Stomach (tissue), 9 donors: ENCODE results near the gene DCDC2B. TPM values are rescaled to one million over a fixed set of nuclear protein-coding genes. Genes with fewer than 3 reads are reported as not detected.

Experiments
- DNase-seq, 2 donors: peaks; one replicate each; pipeline versions ENCODE4 v3.0.0 to v3.0.0-alpha.2; 2013 to 2019
- H3K27ac ChIP-seq, 5 donors: fragments of 200-600 bp in 4 of 5; sonication (generic) in 4 of 5; one replicate each; pipeline ENCODE4 v1.5.1; 2013 to 2019; ENCODE audit warnings: mild to moderate bottlenecking in 1 of 5, moderate library complexity in 1 of 5
- H3K27me3 ChIP-seq, 3 donors: fragments of 200-600 bp; sonication (generic); one replicate each; pipeline ENCODE4 v1.5.1; 2017 to 2019; ENCODE audit warnings: mixed run types in 1 of 3
- H3K36me3 ChIP-seq, 4 donors: fragments of 200-600 bp; sonication (generic); 1 replicate in 3 of 4; 2 replicates in 1 of 4; pipeline ENCODE4 v1.5.1; 2016 to 2019
- H3K4me1 ChIP-seq, 4 donors: fragments of 200-600 bp; sonication (generic); one replicate each; pipeline ENCODE4 v1.5.1; 2016 to 2019
- H3K4me3 ChIP-seq, 4 donors: fragments of 200-600 bp; sonication (generic) in 3 of 4; one replicate each; pipeline ENCODE4 v1.5.1; 2016 to 2019; ENCODE audit warnings: mild to moderate bottlenecking in 1 of 4
- H3K9me3 ChIP-seq, 4 donors: fragments of 200-600 bp; sonication (generic); one replicate each; pipeline ENCODE4 v1.5.1; 2016 to 2019
- EP300 ChIP-seq: sonication (generic); formaldehyde crosslinking; IDR thresholded peaks from one replicate; pipeline ENCODE4 v1.6.1; 2017; ENCODE audit warnings: antibody characterized with exemption
- POLR2A ChIP-seq, 4 donors: fragments of 450-650 bp; IDR thresholded peaks; one replicate each; pipeline ENCODE4 v1.6.1; 2016; ENCODE audit warnings: antibody characterized with exemption in 4 of 4, control low read depth in 2 of 4, mild to moderate bottlenecking in 1 of 4, moderate library complexity in 1 of 4
- POLR2AphosphoS5 ChIP-seq, 3 donors: sonication (generic); formaldehyde crosslinking; IDR thresholded peaks; one replicate each; pipeline ENCODE4 v1.6.1; 2016; ENCODE audit warnings: antibody characterized with exemption in 3 of 3
- WGBS, 5 donors: extraction: QIAGEN DNeasy Blood & Tissue Kit in 3 of 5; methylation state at CpG; one replicate each; pipeline versions ENCODE4 v1.1.5 to v1.1.7; 2013 to 2018; 5-methylcytosine and 5-hydroxymethylcytosine counted together
- intact Hi-C: fragments of 100-400 bp; cut with DNase I; formaldehyde crosslinking; loops from one replicate; pipeline ENCODE4 v1.15.1; 2023; ENCODE audit warnings: low total_unique reads
- polyA plus RNA-seq, 3 donors: library from polyadenylated mRNA; stranded (reverse); fragments of 200-250 nt; gene quantifications; one replicate each; pipeline ENCODE4 v1.2.3, GENCODE V29; 2013
- total RNA-seq, 5 donors: library from RNA; depleted of rRNA; stranded (reverse); fragments of >200 nt; gene quantifications; one replicate each; pipeline versions ENCODE4 v1.1.0 to v1.2.3, GENCODE V29; 2014 to 2016
- TF ChIP-seq, protein P1 (sequence below), 7 experiments: fragments of 450-650 bp in 4 of 7; fragments of 200-600 bp in 3 of 7; sonication (generic) in 3 of 7; IDR thresholded peaks; one replicate each; pipeline ENCODE4 v1.5.1; 2016 to 2019; ENCODE audit warnings: antibody characterized with exemption in 7 of 7, control low read depth in 2 of 7, mild to moderate bottlenecking in 1 of 7
- donor health status: healthy with polysubstance abuse.
- donor health status: Bipolar disorder and iron deficiency.
- donor health status: healthy.

Gene DCDC2B
- total and polyA plus RNA-seq, 8 donors = not detected

GRCh38 chr1:32200226-32201010, 8.5 kb upstream of the DCDC2B start, which contains the start of gene CCDC28B:
TSS of gene CCDC28B (plus strand) at chr1:32200595. CDS start at chr1:32201936, 1,341 bp downstream.
- TF ChIP-seq POLR2A (IDR thresholded peaks at IDR 0.05) (no peak), POLR2AphosphoS5 (IDR thresholded peaks at IDR 0.05) (peak in 1 of 3 donors; percentile 18)
- H3K36me3 ChIP-seq = peaks cover 12 to 34% (median 30%) of the 10 kb centered on the region in 4 donors
- DNase-seq = peak; percentile 45 to 90
- H3K4me1 ChIP-seq = peaks cover 30 to 54% (median 43%) of the 10 kb centered on the region in 4 donors
- H3K27ac ChIP-seq = peak within 1 kb of the TSS; percentile 58 to 89 (median 84)
- H3K9me3 ChIP-seq = no peaks in the 10 kb centered on the region
- H3K4me3 ChIP-seq = peak within 1 kb of the TSS; percentile 57 to 71 (median 68)
- intact Hi-C loops = no loop called here
- 0 to 1% (median 1%) methylated on average over 25 to 34 of the region's 34 CpGs for WGBS, 5 donors
- H3K27me3 ChIP-seq = no peaks in the 10 kb centered on the region

DNA sequence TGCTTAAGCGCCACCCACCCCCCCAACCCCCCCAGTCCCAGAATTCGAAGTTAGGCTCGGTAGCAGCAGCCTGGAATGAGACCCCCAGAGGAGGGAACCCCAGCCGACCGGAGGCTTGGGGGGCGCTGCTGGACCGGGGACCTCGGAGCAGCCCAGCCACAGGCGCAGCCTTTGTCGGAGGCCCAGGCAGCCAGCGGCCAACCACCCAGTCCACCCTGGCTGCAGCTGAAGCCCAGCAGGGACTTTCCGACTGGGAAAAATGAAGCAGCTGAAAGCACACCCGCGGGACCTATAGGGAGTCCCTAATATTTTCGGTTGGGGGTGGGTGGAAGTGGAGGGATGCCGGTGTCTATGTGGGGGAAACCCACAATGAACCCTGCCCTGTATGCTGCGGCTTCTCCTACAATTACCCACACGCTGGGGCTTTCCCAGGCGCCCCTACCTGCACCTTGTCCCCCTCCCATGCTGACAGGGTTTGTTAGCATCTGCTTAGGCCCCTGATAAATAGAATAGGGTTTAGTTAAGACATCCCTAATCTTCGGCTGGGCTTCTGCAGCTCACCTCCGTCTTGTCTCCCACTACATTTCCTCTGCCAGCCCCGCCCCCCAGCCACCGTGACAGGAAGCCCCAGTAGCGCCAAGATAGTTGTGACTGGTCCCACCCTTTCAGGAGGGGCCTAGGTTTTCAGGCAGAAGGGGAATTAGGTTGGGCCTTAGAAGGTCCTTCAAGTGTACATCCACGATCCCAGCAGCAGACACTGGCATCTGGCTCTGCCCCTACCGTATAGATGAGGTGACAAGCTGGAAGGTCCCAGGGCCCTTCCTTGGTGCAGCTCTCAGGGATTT, 7.7 kb upstream of the DCDC2B start:
- no peaks in the 10 kb centered on the region for H3K27me3 ChIP-seq
- TF ChIP-seq POLR2A (IDR thresholded peaks at IDR 0.05) (no peak), POLR2AphosphoS5 (IDR thresholded peaks at IDR 0.05) (no peak), EP300 (no peak)
- TF ChIP-seq, protein P1, sequence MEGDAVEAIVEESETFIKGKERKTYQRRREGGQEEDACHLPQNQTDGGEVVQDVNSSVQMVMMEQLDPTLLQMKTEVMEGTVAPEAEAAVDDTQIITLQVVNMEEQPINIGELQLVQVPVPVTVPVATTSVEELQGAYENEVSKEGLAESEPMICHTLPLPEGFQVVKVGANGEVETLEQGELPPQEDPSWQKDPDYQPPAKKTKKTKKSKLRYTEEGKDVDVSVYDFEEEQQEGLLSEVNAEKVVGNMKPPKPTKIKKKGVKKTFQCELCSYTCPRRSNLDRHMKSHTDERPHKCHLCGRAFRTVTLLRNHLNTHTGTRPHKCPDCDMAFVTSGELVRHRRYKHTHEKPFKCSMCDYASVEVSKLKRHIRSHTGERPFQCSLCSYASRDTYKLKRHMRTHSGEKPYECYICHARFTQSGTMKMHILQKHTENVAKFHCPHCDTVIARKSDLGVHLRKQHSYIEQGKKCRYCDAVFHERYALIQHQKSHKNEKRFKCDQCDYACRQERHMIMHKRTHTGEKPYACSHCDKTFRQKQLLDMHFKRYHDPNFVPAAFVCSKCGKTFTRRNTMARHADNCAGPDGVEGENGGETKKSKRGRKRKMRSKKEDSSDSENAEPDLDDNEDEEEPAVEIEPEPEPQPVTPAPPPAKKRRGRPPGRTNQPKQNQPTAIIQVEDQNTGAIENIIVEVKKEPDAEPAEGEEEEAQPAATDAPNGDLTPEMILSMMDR (IDR thresholded peaks at IDR 0.05) = no peak
- intact Hi-C loops = no loop called here
- H3K4me3 ChIP-seq = peak overlapping the region; percentile 57 to 71 (median 68)
- peak; percentile 63 to 89 for DNase-seq
- H3K36me3 ChIP-seq = peaks cover 5 to 25% (median 22%) of the 10 kb centered on the region in 4 donors
- 3 to 6% (median 4%) methylated on average over 19 to 26 of the region's 26 CpGs for WGBS, 5 donors
- no peaks in the 10 kb centered on the region for H3K9me3 ChIP-seq
- peak overlapping the region; percentile 58 to 89 (median 84) for H3K27ac ChIP-seq
- H3K4me1 ChIP-seq = peaks cover 36 to 51% (median 47%) of the 10 kb centered on the region in 4 donors

GRCh38 chr1:32204943-32205361, 3.9 kb upstream of the DCDC2B start:
- no peak for TF ChIP-seq POLR2AphosphoS5 (IDR thresholded peaks at IDR 0.05)
- TF ChIP-seq, protein P1 (IDR thresholded peaks at IDR 0.05) = no peak
- no peak for TF ChIP-seq POLR2A (IDR thresholded peaks at IDR 0.05)
- TF ChIP-seq EP300 = no peak
- Histone ChIP-seq H3K27me3 (no peaks in the 10 kb centered on the region), H3K4me1 (peaks cover 31 to 52% (median 47%) of the 10 kb centered on the region in 4 donors), H3K36me3 (peaks cover 0 to 3% (median 0%) of the 10 kb centered on the region in 4 donors), H3K9me3 (no peaks in the 10 kb centered on the region), H3K4me3 (peak overlapping the region; percentile 55 to 72 (median 58)), H3K27ac (peak overlapping the region in 4 of 5 donors; percentile 36 to 79 (median 73))
- no peak for DNase-seq
- WGBS, 5 donors = 13 to 36% (median 17%) methylated on average over 18 to 26 of the region's 26 CpGs
- intact Hi-C loops = no loop called here

- TF ChIP-seq POLR2AphosphoS5 (IDR thresholded peaks at IDR 0.05) = peak; percentile 74 to 94 (median 79)
- TF ChIP-seq, protein P1 (IDR thresholded peaks at IDR 0.05) = peak in 1 of 7 experiments; percentile 4
- peak in 1 of 4 donors; percentile 16 for TF ChIP-seq POLR2A (IDR thresholded peaks at IDR 0.05)
- TF ChIP-seq EP300 = no peak
- Histone ChIP-seq H3K4me3 (peak within 1 kb of the TSS; percentile 55 to 72 (median 58)), H3K27ac (peak within 1 kb of the TSS; percentile 36 to 79 (median 72)), H3K9me3 (no peaks in the 10 kb centered on the region), H3K36me3 (peaks cover 0 to 3% (median 0%) of the 10 kb centered on the region in 4 donors), H3K4me1 (peaks cover 26 to 46% (median 41%) of the 10 kb centered on the region in 4 donors), H3K27me3 (no peaks in the 10 kb centered on the region)
- peak; percentile 89 to 97 for DNase-seq
- 1 to 3% (median 2%) methylated on average over 49 to 77 of the region's 77 CpGs for WGBS, 5 donors
- intact Hi-C loops = no loop called here
Observed at GRCh38 chr1:32205401-32206370, 3.2 kb upstream of the DCDC2B start, which contains the start of gene IQCC. TSS of gene IQCC (plus strand) at chr1:32205671. CDS start at chr1:32205682, 11 bp downstream.
